Vagina (tissue), 2 donors: ENCODE data around the gene DHTKD1.

ENCODE experiments used
- POLR2A ChIP-seq, 2 donors: fragments of 450-650 bp; IDR thresholded peaks; one replicate each; pipeline ENCODE4 v1.6.1; 2017; ENCODE audit warnings: antibody characterized with exemption in 2 of 2, mild to moderate bottlenecking in 2 of 2, moderate library complexity in 2 of 2
- POLR2AphosphoS5 ChIP-seq, 2 donors: sonication (generic); formaldehyde crosslinking; IDR thresholded peaks; one replicate each; pipeline ENCODE4 v1.9.0; 2017; ENCODE audit warnings: antibody characterized with exemption in 2 of 2, mild to moderate bottlenecking in 2 of 2, low read depth in 1 of 2; ENCODE audit not compliant: insufficient read depth in 1 of 2
- TF ChIP-seq, protein P1 (sequence below), 3 experiments: fragments of 450-650 bp in 2 of 3; fragments of 200-600 bp in 1 of 3; sonication (generic) in 1 of 3; IDR thresholded peaks; one replicate each; pipeline ENCODE4 v1.5.1; 2017 to 2019; ENCODE audit warnings: antibody characterized with exemption in 3 of 3, mild to moderate bottlenecking in 2 of 3, moderate library complexity in 2 of 3

DNA sequence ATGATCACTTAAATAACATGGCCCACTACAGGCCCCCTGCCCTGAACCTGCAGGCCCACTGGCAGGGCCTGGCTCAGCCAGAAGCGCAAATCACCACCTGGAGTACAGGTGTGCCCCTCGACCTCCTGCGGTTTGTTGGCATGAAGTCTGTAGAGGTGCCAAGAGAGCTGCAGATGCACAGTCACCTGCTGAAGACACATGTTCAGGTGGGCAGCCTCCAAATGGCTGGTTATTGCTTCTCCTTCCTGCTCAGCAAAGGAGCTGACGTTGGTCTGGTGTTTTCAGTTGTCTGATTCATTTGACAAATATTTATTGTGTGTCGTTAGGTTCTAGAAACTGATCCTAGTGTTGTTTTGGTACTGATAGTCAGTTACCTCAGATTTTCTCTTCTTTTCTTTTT is 29.0 kb downstream of the DHTKD1 start:
- TF ChIP-seq, protein P1, sequence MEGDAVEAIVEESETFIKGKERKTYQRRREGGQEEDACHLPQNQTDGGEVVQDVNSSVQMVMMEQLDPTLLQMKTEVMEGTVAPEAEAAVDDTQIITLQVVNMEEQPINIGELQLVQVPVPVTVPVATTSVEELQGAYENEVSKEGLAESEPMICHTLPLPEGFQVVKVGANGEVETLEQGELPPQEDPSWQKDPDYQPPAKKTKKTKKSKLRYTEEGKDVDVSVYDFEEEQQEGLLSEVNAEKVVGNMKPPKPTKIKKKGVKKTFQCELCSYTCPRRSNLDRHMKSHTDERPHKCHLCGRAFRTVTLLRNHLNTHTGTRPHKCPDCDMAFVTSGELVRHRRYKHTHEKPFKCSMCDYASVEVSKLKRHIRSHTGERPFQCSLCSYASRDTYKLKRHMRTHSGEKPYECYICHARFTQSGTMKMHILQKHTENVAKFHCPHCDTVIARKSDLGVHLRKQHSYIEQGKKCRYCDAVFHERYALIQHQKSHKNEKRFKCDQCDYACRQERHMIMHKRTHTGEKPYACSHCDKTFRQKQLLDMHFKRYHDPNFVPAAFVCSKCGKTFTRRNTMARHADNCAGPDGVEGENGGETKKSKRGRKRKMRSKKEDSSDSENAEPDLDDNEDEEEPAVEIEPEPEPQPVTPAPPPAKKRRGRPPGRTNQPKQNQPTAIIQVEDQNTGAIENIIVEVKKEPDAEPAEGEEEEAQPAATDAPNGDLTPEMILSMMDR (IDR thresholded peaks at IDR 0.05), result no peak
- no peak for TF ChIP-seq POLR2A (IDR thresholded peaks at IDR 0.05)
- no peak for TF ChIP-seq POLR2AphosphoS5 (IDR thresholded peaks at IDR 0.05; ENCODE audit: insufficient read depth in 1 of 2, low read depth in 1 of 2)
